ENCODE results near the gene GPC6.

GRCh38 chr13:94178625-94179244 is 952.1 kb downstream of the GPC6 start:
- no peak for TF ChIP-seq CTCF (IDR thresholded peaks at IDR 0.05; ENCODE audit: low read length)
- TF ChIP-seq EZH2 (IDR thresholded peaks at IDR 0.05; ENCODE audit: borderline replicate concordance, low read length): no peak

Data from OCI-LY1 (cell line).